Stomach (tissue), 9 donors: ENCODE measurements around the gene POFUT2. TPM values are rescaled to one million over a fixed set of nuclear protein-coding genes. Genes with fewer than 3 reads are reported as not detected.
A peak's percentile ranks its signal among the peaks of the same experiment; 100 is the strongest.

ENCODE experiments used
- DNase-seq, 2 donors: peaks; one replicate each; pipeline versions ENCODE4 v3.0.0 to v3.0.0-alpha.2; 2013 to 2019
- H3K27ac ChIP-seq, 5 donors: fragments of 200-600 bp in 4 of 5; sonication (generic) in 4 of 5; one replicate each; pipeline ENCODE4 v1.5.1; 2013 to 2019; ENCODE audit warnings: mild to moderate bottlenecking in 1 of 5, moderate library complexity in 1 of 5
- H3K27me3 ChIP-seq, 3 donors: fragments of 200-600 bp; sonication (generic); one replicate each; pipeline ENCODE4 v1.5.1; 2017 to 2019; ENCODE audit warnings: mixed run types in 1 of 3
- H3K36me3 ChIP-seq, 4 donors: fragments of 200-600 bp; sonication (generic); 1 replicate in 3 of 4; 2 replicates in 1 of 4; pipeline ENCODE4 v1.5.1; 2016 to 2019
- H3K4me1 ChIP-seq, 4 donors: fragments of 200-600 bp; sonication (generic); one replicate each; pipeline ENCODE4 v1.5.1; 2016 to 2019
- H3K4me3 ChIP-seq, 4 donors: fragments of 200-600 bp; sonication (generic) in 3 of 4; one replicate each; pipeline ENCODE4 v1.5.1; 2016 to 2019; ENCODE audit warnings: mild to moderate bottlenecking in 1 of 4
- H3K9me3 ChIP-seq, 4 donors: fragments of 200-600 bp; sonication (generic); one replicate each; pipeline ENCODE4 v1.5.1; 2016 to 2019
- CTCF ChIP-seq, 7 experiments: fragments of 450-650 bp in 4 of 7; fragments of 200-600 bp in 3 of 7; sonication (generic) in 3 of 7; IDR thresholded peaks; one replicate each; pipeline ENCODE4 v1.5.1; 2016 to 2019; ENCODE audit warnings: antibody characterized with exemption in 7 of 7, control low read depth in 2 of 7, mild to moderate bottlenecking in 1 of 7
- EP300 ChIP-seq: sonication (generic); formaldehyde crosslinking; IDR thresholded peaks from one replicate; pipeline ENCODE4 v1.6.1; 2017; ENCODE audit warnings: antibody characterized with exemption
- POLR2A ChIP-seq, 4 donors: fragments of 450-650 bp; IDR thresholded peaks; one replicate each; pipeline ENCODE4 v1.6.1; 2016; ENCODE audit warnings: antibody characterized with exemption in 4 of 4, control low read depth in 2 of 4, mild to moderate bottlenecking in 1 of 4, moderate library complexity in 1 of 4
- POLR2AphosphoS5 ChIP-seq, 3 donors: sonication (generic); formaldehyde crosslinking; IDR thresholded peaks; one replicate each; pipeline ENCODE4 v1.6.1; 2016; ENCODE audit warnings: antibody characterized with exemption in 3 of 3
- WGBS, 5 donors: extraction: QIAGEN DNeasy Blood & Tissue Kit in 3 of 5; methylation state at CpG; one replicate each; pipeline versions ENCODE4 v1.1.5 to v1.1.7; 2013 to 2018; 5-methylcytosine and 5-hydroxymethylcytosine counted together
- intact Hi-C: fragments of 100-400 bp; cut with DNase I; formaldehyde crosslinking; loops from one replicate; pipeline ENCODE4 v1.15.1; 2023; ENCODE audit warnings: low total_unique reads
- polyA plus RNA-seq, 3 donors: library from polyadenylated mRNA; stranded (reverse); fragments of 200-250 nt; gene quantifications; one replicate each; pipeline ENCODE4 v1.2.3, GENCODE V29; 2013
- total RNA-seq, 5 donors: library from RNA; depleted of rRNA; stranded (reverse); fragments of >200 nt; gene quantifications; one replicate each; pipeline versions ENCODE4 v1.1.0 to v1.2.3, GENCODE V29; 2014 to 2016
- donor health status: healthy with polysubstance abuse.
- donor health status: Bipolar disorder and iron deficiency.
- donor health status: healthy.

POFUT2 gene
- total and polyA plus RNA-seq, 8 donors = 7.4 to 34.2 (median 22.4) TPM

- peak in 1 of 2 donors; percentile 10 for DNase-seq
- peaks cover 0 to 19% (median 15%) of the 10 kb centered on the region in 3 donors for H3K27me3 ChIP-seq
- WGBS, 5 donors = 87 to 95% (median 93%) methylated on average over 7 of the region's 7 CpGs
- TF ChIP-seq POLR2AphosphoS5 (IDR thresholded peaks at IDR 0.05) (no peak), EP300 (no peak), POLR2A (IDR thresholded peaks at IDR 0.05) (no peak), CTCF (IDR thresholded peaks at IDR 0.05) (no peak)
- no peak overlapping the region for H3K4me3 ChIP-seq
- peaks cover 37 to 47% (median 42%) of the 10 kb centered on the region in 4 donors for H3K36me3 ChIP-seq
- H3K9me3 ChIP-seq = no peaks in the 10 kb centered on the region
- peaks cover 0 to 3% (median 0%) of the 10 kb centered on the region in 4 donors for H3K4me1 ChIP-seq
- intact Hi-C loops = no loop called here
- H3K27ac ChIP-seq = no peak overlapping the region
Measured at GRCh38 chr21:45262041-45262581, 25.6 kb downstream of the POFUT2 start.

- Histone ChIP-seq H3K27me3 (peaks cover 0 to 29% (median 25%) of the 10 kb centered on the region in 3 donors), H3K4me1 (peaks cover 0 to 6% (median 0%) of the 10 kb centered on the region in 4 donors), H3K4me3 (no peak overlapping the region), H3K36me3 (peaks cover 27 to 36% (median 32%) of the 10 kb centered on the region in 4 donors), H3K27ac (no peak overlapping the region), H3K9me3 (no peaks in the 10 kb centered on the region)
- no peak for DNase-seq
- TF ChIP-seq POLR2A (IDR thresholded peaks at IDR 0.05) (no peak), CTCF (IDR thresholded peaks at IDR 0.05) (no peak), POLR2AphosphoS5 (IDR thresholded peaks at IDR 0.05) (no peak), EP300 (no peak)
- 88 to 90% (median 89%) methylated on average over 10 of the region's 10 CpGs for WGBS, 5 donors
- intact Hi-C loops = no loop called here
Measured at GRCh38 chr21:45261093-45261492, 26.6 kb downstream of the POFUT2 start.

GRCh38 chr21:45260191-45260825, 27.4 kb downstream of the POFUT2 start:
- peaks cover 21 to 29% (median 24%) of the 10 kb centered on the region in 4 donors for H3K36me3 ChIP-seq
- intact Hi-C loops = no loop called here
- whole genome bisulfite sequencing, 5 donors = 71 to 87% (median 85%) methylated on average over 5 of the region's 5 CpGs
- H3K4me1 ChIP-seq = peaks cover 0 to 6% (median 0%) of the 10 kb centered on the region in 4 donors
- TF ChIP-seq CTCF (IDR thresholded peaks at IDR 0.05) = no peak
- TF ChIP-seq POLR2AphosphoS5 (IDR thresholded peaks at IDR 0.05) = no peak
- TF ChIP-seq POLR2A (IDR thresholded peaks at IDR 0.05) = no peak
- no peak for TF ChIP-seq EP300
- peak in 1 of 2 donors; percentile 20 for DNase-seq
- H3K9me3 ChIP-seq = no peaks in the 10 kb centered on the region
- no peak overlapping the region for H3K4me3 ChIP-seq
- H3K27me3 ChIP-seq = peaks cover 0 to 37% (median 26%) of the 10 kb centered on the region in 3 donors
- no peak overlapping the region for H3K27ac ChIP-seq

GRCh38 chr21:45259206-45259840, 28.4 kb downstream of the POFUT2 start:
- H3K9me3 ChIP-seq = no peaks in the 10 kb centered on the region
- H3K4me1 ChIP-seq = peaks cover 0 to 6% (median 0%) of the 10 kb centered on the region in 4 donors
- peak in 1 of 2 donors; percentile 35 for DNase-seq
- intact Hi-C loops = no loop called here
- no peak overlapping the region for H3K27ac ChIP-seq
- H3K4me3 ChIP-seq = no peak overlapping the region
- peaks cover 0 to 47% (median 34%) of the 10 kb centered on the region in 3 donors for H3K27me3 ChIP-seq
- 52 to 70% (median 64%) methylated on average over 17 of the region's 17 CpGs for WGBS, 5 donors
- H3K36me3 ChIP-seq = peaks cover 11 to 19% (median 14%) of the 10 kb centered on the region in 4 donors
- TF ChIP-seq POLR2AphosphoS5 (IDR thresholded peaks at IDR 0.05) (no peak), EP300 (no peak), POLR2A (IDR thresholded peaks at IDR 0.05) (no peak), CTCF (IDR thresholded peaks at IDR 0.05) (no peak)
